OCI-LY3 (cell line): ENCODE results near the gene ZNF525.

Experiments
- CTCF ChIP-seq: fragments of 200-600, 300-600 bp; sonication (generic); IDR thresholded peaks from 2 replicates; pipeline ENCODE4 v1.5.1; 2014; ENCODE audit warnings: antibody characterized with exemption, low read length, low read depth
- EZH2phosphoT487 ChIP-seq: fragments of 200-600 bp; shearing (Covaris generic); IDR thresholded peaks from 2 replicates; pipeline ENCODE4 v1.6.1; 2018; ENCODE audit warnings: antibody characterized with exemption, mixed run types, low read depth

GRCh38 chr19:53355739-53356138 lies 9.8 kb upstream of the ZNF525 start:
- TF ChIP-seq CTCF (no peak), EZH2phosphoT487 (no peak)
